SIG-M5 treated with dmso at 0.1 percent for 504 hours (cell line): ENCODE results near the gene EDNRB.
A peak's percentile ranks its signal among the peaks of the same experiment; 100 is the strongest.

Source experiments
- DNase-seq: peaks from one replicate; lab custom pipeline; 2025; ENCODE audit not compliant: unreplicated experiment; lab: John Stamatoyannopoulos, UW

EDNRB gene

DNA sequence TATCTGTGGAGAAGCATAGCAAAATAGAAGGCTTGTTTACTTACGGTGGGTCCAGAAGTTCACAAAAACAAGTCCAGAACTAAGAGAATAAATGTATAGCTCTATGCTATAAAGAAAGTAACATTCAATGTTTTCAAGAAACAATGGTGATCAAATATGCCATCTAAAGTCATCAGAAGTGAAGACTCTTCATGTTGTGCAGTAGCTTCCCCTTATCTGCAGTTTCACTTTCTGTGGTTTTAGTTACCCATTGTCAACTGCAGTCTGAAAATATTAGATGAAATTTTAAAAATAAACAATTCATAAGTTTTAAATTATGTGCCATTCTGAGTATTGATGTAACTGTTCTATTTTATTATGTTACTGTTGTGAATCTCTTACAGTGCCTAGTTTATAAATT lies 72.5 kb downstream of the EDNRB start:
- DNase-seq, result peak; percentile 39
